Putamen (tissue), 1 donor: Measurements from ENCODE around the gene DDX47.

Experiments
- DNase-seq: peaks from one replicate; pipeline ENCODE4 v3.0.0-alpha.2; 2016; ENCODE audit warnings: low spot score

DDX47 gene

DNA sequence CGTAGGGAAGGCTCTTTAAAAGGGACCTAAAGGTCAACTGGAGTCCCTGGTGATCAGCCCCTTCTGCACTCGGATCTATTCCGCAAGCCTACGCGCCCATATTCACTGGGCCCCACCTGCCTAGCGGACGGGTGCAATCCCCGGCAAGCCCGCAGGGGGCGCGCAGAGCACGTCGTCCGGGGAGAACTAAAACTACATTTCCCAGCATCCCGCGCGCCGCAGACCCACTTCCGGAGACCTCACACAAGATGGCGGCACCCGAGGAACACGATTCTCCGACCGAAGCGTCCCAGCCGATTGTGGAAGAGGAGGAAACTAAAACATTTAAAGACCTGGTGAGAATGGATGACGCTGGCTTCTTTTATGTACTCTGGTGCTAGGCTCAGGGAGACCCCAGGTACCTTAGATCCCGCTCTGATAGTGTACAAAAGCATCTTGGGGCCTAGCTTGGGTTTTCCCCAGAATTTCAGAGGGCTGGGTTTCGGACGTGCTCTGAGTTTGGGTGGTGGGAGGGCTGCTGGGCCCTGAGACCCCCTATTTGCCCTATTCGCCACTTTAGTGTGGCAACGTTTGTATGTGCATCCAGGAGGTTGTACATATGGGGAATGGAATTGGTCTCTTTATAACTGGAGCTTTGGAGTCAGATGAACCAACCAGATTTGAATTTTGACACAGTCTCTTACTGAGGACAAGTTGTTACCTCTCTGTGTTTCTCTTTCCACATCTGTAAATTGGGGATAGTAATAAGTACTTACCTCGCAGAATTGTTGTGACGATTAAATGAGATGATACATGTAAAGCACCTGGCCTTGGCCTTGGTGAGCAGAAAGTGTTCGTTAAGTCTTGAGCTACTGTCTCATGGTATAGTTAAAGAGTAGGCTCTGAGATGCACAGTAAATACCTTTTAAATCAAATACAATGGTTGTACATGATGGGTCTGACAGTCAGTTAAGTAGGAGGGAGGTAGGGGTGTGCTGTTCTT lies at the start of gene DDX47:
DDX47 (plus strand) TSS at position 227 of the 982 bp plus-strand sequence; CDS start at position 249, 22 bp downstream.
- DNase-seq, result peak; percentile 90

DNA sequence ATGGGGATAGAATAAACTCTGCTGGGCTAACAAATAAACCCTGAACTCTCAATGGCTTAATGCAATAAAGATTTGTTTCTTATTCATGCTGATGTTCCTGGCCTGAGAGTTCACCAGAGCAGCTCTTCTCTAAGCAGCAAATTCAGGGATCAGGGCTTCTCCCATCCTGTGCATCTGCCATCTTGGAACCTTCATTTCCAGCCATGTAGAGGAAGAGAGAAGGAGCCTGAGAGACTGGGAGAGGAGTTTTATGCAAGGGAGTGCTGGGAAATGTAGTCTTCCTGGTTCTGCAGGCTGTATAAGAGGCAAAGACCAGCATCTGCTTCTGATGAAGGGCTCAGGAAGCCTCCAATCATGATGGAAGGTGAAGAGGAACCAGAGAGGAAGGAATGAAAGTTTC lies 48.3 kb upstream of the DDX47 start:
- DNase-seq, result no peak

GRCh38 chr12:12770262-12770661 lies 42.9 kb upstream of the DDX47 start:
- no peak for DNase-seq

DNA sequence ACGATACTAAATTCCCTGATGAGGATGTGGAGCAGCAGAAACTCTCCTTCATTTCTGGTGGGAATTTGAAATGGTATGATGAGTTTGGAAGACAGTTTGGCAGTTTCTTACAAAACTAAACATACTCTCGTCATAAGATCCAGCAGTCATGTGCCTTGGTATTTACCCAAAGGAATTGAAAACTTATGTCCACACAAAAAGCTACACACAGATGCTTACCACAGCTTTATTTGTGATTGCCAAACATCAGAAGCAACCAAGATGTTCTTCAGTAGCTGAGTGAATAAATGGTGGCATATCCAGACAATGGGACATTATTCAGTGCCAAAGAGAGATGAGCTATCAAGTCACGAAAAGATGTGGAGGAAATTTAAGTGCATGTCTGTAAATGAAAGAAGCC lies 38.4 kb upstream of the DDX47 start:
- no peak for DNase-seq

DNA sequence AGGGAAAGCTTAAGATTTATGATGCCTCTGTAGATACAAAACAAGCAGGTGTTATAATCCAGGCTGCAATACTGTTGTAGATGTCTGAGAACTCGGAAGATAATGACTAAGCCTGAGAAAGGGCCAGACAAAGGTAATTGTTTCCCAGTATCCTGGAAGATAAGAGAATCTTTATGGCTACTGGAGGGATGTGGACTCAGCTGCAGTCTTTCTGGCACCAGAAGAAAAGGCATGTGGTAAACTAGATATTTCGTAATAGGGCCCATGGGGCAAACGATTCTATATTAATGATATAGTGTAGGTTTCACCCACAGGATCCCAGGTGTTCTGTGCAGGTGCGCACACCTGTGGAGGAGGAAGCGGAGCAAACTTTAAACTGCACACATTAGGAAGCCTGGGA lies 36.9 kb upstream of the DDX47 start:
- DNase-seq, result no peak

DNA sequence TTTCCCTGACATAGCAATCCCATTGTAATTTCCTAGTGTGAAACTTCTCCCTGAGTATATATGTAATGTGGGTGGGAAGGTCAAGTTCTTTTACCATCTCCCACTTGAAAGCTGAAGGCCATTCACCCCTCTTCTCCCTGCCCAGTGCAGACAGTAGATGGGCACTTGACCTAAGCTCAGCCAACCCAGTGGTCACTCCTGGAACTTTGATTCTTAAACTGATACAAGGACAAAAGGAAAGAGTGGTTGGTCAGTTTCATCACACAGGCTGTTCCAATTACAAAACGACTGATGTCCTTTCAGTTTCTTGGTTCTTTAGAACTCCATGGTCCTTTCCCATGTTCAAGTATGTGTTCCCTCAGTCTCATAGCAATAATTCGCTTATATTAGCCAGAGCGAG lies 36.1 kb upstream of the DDX47 start:
- no peak for DNase-seq

- no peak for DNase-seq
Measured at GRCh38 chr12:12779007-12779406, 34.1 kb upstream of the DDX47 start.

DNA sequence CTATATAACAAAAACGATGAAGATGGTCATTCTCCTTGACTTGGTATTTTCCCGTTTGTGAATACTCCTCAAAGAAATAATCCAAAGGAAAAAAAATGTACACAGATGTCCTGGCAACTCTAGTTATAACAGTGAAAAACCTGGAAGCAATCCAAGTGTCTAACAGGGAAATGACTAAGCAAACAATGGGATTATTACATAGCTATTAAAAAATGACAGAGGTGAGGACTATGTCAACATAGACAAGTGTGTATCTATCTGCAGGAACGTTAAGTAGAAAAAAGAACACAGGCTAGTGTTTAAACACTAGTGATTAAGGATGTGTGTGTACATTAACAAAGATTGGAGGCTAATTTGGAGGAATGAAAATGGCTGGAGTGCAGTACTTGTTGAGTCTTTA lies 33.6 kb upstream of the DDX47 start:
- DNase-seq, result no peak

GRCh38 chr12:12784116-12784515 lies 29.0 kb upstream of the DDX47 start:
- DNase-seq, result no peak

DNA sequence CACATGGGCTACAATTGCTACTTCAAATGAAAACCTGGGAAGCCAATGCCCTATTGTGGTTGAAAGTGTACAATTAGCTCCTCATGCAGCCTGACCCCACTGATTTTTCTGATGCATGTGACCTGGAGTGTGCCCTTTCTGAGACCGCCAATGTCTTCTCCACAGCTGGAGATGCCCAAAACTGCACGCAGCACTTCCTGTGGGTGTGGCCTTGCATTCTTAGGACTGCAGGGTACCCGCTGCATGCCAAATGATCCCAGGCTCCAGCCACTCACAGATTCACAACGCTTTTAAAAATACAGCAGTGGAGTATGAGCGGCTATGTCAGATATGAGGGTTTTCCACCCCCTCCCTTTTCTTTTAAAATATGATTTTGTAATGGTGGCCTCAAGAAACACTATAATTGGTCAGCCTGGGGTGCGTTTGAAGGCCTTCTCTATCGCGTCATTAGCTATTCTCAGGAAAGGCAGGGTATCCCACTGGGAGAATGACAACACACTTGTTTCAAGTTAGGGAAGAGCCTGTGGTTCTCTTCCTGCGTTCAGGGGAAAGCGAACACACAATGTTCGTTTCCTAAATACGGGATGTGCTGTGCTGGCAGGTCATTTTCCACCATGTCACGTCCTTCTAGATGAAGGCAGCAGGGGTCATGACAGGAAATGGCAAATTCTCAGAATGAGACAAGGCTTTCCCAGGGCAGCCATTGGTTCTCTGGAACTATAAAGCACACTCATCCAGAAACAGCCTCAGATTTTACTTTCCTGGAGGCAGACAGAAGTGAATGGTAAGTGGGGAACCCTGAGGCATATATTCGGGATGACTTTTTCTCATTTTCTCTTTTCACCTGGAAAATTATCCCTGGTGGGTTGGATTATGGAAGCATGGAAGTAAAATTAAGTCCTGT lies 28.0 kb upstream of the DDX47 start, which contains the start of gene APOLD1:
APOLD1 (plus strand) TSS at position 749 of the 904 bp plus-strand sequence; CDS start at position 782, 33 bp downstream.
- DNase-seq, result peak; percentile 42

- no peak for DNase-seq
Measured at GRCh38 chr12:12786351-12786705, 26.8 kb upstream of the DDX47 start.

DNA sequence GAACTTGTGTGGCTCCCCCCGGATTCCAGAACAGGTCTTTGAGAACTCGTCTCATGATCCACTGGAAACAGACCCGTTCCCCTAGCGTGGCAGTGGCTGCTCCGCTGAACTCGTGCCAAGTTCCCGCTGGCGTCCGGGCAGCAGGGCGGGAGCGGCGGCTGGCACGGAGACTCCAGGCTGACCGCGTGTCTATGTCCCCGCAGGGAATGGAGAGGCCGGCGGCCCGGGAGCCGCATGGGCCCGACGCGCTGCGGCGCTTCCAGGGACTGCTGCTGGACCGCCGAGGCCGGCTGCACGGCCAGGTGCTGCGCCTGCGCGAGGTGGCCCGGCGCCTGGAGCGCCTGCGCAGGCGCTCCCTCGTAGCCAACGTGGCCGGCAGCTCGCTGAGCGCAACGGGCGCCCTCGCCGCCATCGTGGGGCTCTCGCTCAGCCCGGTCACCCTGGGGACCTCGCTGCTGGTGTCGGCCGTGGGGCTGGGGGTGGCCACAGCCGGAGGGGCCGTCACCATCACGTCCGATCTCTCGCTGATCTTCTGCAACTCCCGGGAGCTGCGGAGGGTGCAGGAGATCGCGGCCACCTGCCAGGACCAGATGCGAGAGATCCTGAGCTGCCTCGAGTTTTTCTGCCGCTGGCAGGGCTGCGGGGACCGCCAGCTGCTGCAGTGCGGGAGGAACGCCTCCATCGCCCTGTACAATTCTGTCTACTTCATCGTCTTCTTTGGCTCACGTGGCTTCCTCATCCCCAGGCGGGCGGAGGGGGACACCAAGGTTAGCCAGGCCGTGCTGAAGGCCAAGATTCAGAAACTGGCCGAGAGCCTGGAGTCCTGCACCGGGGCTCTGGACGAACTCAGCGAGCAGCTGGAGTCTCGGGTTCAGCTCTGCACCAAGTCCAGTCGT lies 26.2 kb upstream of the DDX47 start:
- DNase-seq, result peak; percentile 87

DNA sequence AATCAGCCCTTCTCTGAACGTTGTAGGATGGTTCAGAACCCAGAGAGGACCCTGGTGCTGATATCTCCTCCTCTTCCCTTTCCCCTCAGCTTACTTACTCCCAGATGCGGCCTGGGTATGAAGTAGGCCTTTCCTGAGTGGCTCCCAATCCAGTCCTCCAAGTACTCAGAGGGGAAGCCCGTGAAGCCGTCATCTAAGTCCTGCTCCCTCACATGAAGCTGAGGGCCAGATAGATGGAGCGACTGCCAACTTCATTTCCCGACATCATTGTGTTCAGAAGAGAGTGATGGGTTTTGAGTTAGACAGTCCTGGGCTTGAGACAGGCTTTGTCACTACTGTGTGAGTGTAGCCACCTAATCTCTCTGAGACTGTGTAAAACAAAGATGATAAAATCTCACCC lies 25.0 kb upstream of the DDX47 start:
- no peak for DNase-seq

DNA sequence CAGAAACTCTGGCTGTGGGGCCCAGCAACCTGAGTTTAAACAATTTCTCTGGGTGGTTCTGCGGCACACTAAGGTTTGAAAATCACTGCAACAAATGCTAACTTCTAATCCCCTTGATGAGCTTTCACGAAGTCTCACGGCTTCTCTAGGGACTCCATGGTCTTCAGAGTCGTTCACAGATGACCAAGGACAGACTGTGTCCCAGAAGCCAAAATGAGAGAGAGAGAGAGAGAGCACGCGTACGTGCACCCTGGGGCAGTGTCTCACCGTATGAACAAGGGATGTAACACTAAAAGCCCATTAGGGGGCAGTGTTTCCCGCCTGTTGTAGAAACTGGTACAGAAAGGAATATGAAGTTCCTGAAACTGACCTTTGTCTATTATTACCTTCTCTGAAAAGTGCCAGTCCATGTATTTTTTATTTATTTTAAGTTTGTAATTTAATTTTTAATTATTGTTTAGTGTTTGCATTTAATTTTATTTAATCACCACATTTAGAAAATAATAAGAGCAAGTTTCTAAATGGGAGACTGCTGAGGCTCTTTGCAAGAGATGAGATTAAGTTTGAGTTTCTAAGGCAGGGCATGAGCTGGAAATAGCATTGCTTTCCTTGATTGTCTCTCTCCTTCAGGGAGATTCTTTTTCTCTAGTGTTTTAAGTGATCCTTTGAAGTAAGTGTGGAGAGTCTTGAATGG lies 24.3 kb upstream of the DDX47 start:
- DNase-seq, result peak; percentile 71

- DNase-seq, result no peak
Measured at GRCh38 chr12:12790956-12791355, 22.2 kb upstream of the DDX47 start.

- DNase-seq, result no peak
Measured at GRCh38 chr12:12791756-12792369, 21.3 kb upstream of the DDX47 start.

DNA sequence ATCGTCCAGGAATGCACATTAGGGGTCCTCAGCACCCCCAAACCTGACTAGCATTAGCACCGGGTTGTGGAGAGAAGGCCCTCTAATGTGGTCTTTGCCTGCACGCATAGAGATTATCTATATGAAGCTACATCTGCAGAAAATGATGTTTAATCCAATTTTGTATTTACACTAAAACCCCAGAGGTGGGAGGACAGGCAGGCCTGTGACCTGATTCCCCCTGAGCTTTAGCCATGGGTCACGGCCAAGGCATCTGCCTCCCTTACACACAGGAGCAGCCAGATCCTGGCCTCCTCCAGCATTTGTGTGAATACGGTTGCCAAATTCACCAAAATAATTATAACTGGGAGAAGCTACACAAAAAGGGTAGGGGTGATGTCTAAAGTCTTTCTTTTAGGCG lies 20.7 kb upstream of the DDX47 start:
- DNase-seq, result no peak

DNA sequence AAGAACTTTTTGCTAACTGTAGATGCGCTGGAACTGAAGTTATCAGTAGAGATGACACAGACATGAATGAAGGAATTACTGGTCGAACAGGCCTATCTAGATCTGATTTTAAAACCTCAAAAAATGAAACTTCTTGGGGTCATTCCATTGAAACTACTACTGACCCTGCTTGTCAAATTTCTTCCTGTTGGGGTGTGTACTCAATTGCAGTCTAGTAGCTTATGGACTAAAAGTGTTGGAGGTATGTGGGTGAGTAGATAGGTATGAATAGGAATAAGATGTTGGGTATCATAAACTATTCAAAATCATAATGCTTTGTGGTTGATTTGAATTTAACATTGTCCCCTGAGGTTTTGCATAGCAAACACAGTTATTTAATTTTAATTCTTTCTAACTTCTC lies 18.5 kb upstream of the DDX47 start:
- DNase-seq, result no peak

DNA sequence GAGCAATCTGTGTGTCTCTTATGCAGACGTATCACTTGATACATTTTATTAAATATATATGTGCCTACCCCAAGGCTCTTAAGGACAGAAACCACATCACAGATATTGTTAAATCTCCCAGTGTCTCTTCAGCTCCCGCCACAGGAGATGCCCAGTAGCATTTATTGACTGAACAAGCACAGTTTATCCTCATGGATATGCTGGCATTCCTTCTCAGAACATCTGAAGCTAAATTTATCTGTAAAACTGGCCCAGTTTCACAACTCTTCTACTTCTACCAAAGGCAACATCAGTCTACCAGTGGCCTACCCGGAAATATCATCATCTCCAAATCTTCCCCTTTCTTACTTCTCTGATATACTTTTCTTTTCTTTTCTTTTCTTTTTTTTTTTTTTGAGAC lies 17.0 kb upstream of the DDX47 start:
- no peak for DNase-seq

DNA sequence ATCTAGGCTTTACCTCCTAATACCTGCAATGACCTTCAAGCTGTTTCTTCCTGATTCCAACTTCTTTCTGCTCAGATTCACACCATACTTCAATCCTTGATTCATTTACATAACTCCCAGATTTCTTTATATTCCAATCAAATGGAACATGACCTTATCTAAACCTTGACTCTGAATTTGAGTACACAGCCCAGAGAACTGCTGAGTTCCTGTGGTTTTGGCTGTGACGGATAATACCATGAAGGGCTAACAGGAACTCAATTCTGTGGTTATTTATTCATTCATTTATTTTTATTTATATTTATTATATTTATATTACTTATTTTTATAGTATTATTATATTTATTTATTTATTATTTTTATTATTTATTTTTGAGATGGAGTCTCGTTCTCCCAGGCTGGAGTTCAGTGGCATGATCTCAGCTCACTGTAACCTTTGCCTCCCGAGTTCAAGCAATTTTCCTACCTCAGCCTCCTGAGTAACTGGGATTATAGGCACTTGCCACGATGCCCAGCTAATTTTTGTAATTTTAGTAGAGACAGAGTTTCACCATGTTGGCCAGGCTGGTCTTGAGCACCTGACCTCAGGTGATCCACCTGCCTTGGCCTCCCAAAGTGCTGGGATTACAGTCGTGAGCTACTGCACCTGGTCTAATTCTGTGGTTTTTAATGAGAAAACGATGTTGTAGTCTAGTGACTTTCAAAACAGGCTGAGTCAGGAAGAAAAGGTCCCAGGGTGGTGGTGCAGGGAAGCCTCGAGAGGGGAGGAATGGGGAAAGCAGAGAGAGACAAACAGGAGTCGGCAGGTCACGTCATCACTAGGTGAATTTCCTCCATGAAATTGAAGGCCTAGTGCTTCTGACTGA lies 16.0 kb upstream of the DDX47 start:
- no peak for DNase-seq
